ENCODE measurements around the gene CREB1. TPM values are rescaled to one million over a fixed set of nuclear protein-coding genes. Genes with fewer than 3 reads are reported as not detected.

Gene CREB1
- total RNA-seq, 1 experiment from 2014 or later = 81.4 TPM

- no peak overlapping the region for H3K4me3 Mint-ChIP-seq (ENCODE audit: low read depth, unreplicated experiment)
- no peak for DNase-seq
- CTCF ChIA-PET = no interaction called here
- H3K4me1 Mint-ChIP-seq (ENCODE audit: low read depth, unreplicated experiment) = peaks cover 4% of the 10 kb centered on the region
- no peaks in the 10 kb centered on the region for H3K27me3 Mint-ChIP-seq (ENCODE audit: unreplicated experiment)
- H3K36me3 Mint-ChIP-seq (ENCODE audit: insufficient read depth, unreplicated experiment) = no peaks in the 10 kb centered on the region
- TF ChIP-seq CTCF (IDR thresholded peaks at IDR 0.05; ENCODE audit: unreplicated experiment) = no peak
- no peak overlapping the region for H3K27ac Mint-ChIP-seq (ENCODE audit: unreplicated experiment)
- intact Hi-C loops (cut with micrococcal nuclease; ENCODE audit: unreplicated experiment) = no loop called here
- H3K9me3 Mint-ChIP-seq (ENCODE audit: low read depth, unreplicated experiment) = no peaks in the 10 kb centered on the region
- no TSS peak for BruUV-seq (replicated peaks)
Measured at GRCh38 chr2:207483066-207483465, 46.7 kb upstream of the CREB1 start.

GRCh38 chr2:207483477-207483876, 46.3 kb upstream of the CREB1 start:
- intact Hi-C loops (cut with micrococcal nuclease; ENCODE audit: unreplicated experiment) = no loop called here
- Mint-ChIP-seq H3K36me3 (ENCODE audit: insufficient read depth, unreplicated experiment) (no peaks in the 10 kb centered on the region), H3K9me3 (ENCODE audit: low read depth, unreplicated experiment) (no peaks in the 10 kb centered on the region), H3K4me3 (ENCODE audit: low read depth, unreplicated experiment) (no peak overlapping the region), H3K4me1 (ENCODE audit: low read depth, unreplicated experiment) (no peaks in the 10 kb centered on the region), H3K27me3 (ENCODE audit: unreplicated experiment) (no peaks in the 10 kb centered on the region), H3K27ac (ENCODE audit: unreplicated experiment) (no peak overlapping the region)
- no peak for TF ChIP-seq CTCF (IDR thresholded peaks at IDR 0.05; ENCODE audit: unreplicated experiment)
- BruUV-seq (replicated peaks) = no TSS peak
- CTCF ChIA-PET = no interaction called here
- no peak for DNase-seq

GRCh38 chr2:207484444-207485391, 45.0 kb upstream of the CREB1 start:
- Mint-ChIP-seq H3K27ac (ENCODE audit: unreplicated experiment) (no peak overlapping the region), H3K27me3 (ENCODE audit: unreplicated experiment) (no peaks in the 10 kb centered on the region), H3K4me1 (ENCODE audit: low read depth, unreplicated experiment) (no peaks in the 10 kb centered on the region), H3K9me3 (ENCODE audit: low read depth, unreplicated experiment) (no peaks in the 10 kb centered on the region), H3K4me3 (ENCODE audit: low read depth, unreplicated experiment) (no peak overlapping the region), H3K36me3 (ENCODE audit: insufficient read depth, unreplicated experiment) (no peaks in the 10 kb centered on the region)
- intact Hi-C loops (cut with micrococcal nuclease; ENCODE audit: unreplicated experiment) = no loop called here
- TF ChIP-seq CTCF (IDR thresholded peaks at IDR 0.05; ENCODE audit: unreplicated experiment) = no peak
- DNase-seq = no peak
- BruUV-seq (replicated peaks) = no TSS peak
- CTCF ChIA-PET = no interaction called here

GRCh38 chr2:207487650-207488311, 42.0 kb upstream of the CREB1 start:
- CTCF ChIA-PET = no interaction called here
- no peak for DNase-seq

More at GRCh38 chr2:207487650-207488311, 42.0 kb upstream of the CREB1 start:
- no TSS peak for BruUV-seq (replicated peaks)
- Mint-ChIP-seq H3K27me3 (ENCODE audit: unreplicated experiment) (no peaks in the 10 kb centered on the region), H3K9me3 (ENCODE audit: low read depth, unreplicated experiment) (no peaks in the 10 kb centered on the region), H3K36me3 (ENCODE audit: insufficient read depth, unreplicated experiment) (no peaks in the 10 kb centered on the region), H3K4me3 (ENCODE audit: low read depth, unreplicated experiment) (no peak overlapping the region), H3K4me1 (ENCODE audit: low read depth, unreplicated experiment) (no peaks in the 10 kb centered on the region), H3K27ac (ENCODE audit: unreplicated experiment) (no peak overlapping the region)
- no peak for TF ChIP-seq CTCF (IDR thresholded peaks at IDR 0.05; ENCODE audit: unreplicated experiment)
- intact Hi-C loops (cut with micrococcal nuclease; ENCODE audit: unreplicated experiment) = no loop called here

Measured in Calu3 (cell line).